SK-N-SH (cell line): ENCODE data around the gene CLDN15. TPM values are rescaled to one million over a fixed set of nuclear protein-coding genes. Genes with fewer than 3 reads are reported as not detected.

ENCODE experiments used
- CTCF ChIA-PET: fragments of 300-600, 350-600 bp; formaldehyde crosslinking; extraction: SDS; loops from one replicate; lab custom pipeline; 2021; lab: Yijun Ruan, JAX
- POLR2A ChIA-PET: fragments of 350-600 bp; sonication (Branson Sonifier 250); formaldehyde crosslinking; extraction: SDS; loops from one replicate; lab custom pipeline; 2020; ENCODE audit warnings: antibody characterized with exemption, inconsistent platforms; lab: Yijun Ruan, JAX
- DNase-seq: peaks from one replicate; pipeline ENCODE4 v3.0.0; 2012
- H2AFZ ChIP-seq: fragments of 200-600 bp; sonication (generic); 2 replicates; pipeline ENCODE4 v1.8.1; 2016; ENCODE audit warnings: antibody characterized with exemption, mild to moderate bottlenecking, low read depth
- H3F3A ChIP-seq: fragments of 200-600 bp; sonication (generic); replicated peaks from 2 replicates; pipeline ENCODE3; 2016; ENCODE audit warnings: antibody characterized with exemption, mild to moderate bottlenecking; ENCODE audit not compliant: insufficient read depth
- H3K27ac ChIP-seq, 2 experiments: fragments of 200-500 bp in 1 of 2; fragments of 200-600 bp in 1 of 2; sonication (Bioruptor generic) in 1 of 2; sonication (generic), shearing (Covaris generic) in 1 of 2; 2 replicates each; pipeline versions ENCODE4 v1.5.1 to v1.6.1; 2014 to 2016; ENCODE audit warnings: low read depth in 2 of 2, inconsistent platforms in 1 of 2, low read length in 1 of 2, mild to moderate bottlenecking in 1 of 2, mixed read lengths in 1 of 2
- H3K27me3 ChIP-seq: fragments of 200-600 bp; sonication (generic), shearing (Covaris generic); 2 replicates; pipeline ENCODE4 v1.6.1; 2016; ENCODE audit warnings: mixed run types; ENCODE audit not compliant: insufficient read depth
- H3K36me3 ChIP-seq, 2 experiments: fragments of 200-500 bp in 1 of 2; fragments of 200-600 bp in 1 of 2; sonication (Bioruptor generic) in 1 of 2; sonication (generic) in 1 of 2; replicated peaks in 1 of 2; 2 replicates each; pipeline versions ENCODE3 to v1.5.1; 2014 to 2016; ENCODE audit warnings: low read length in 1 of 2, mild to moderate bottlenecking in 1 of 2; ENCODE audit not compliant: insufficient read depth in 2 of 2, control insufficient read depth in 1 of 2
- H3K4me1 ChIP-seq, 2 experiments: fragments of 200-500 bp in 1 of 2; fragments of 200-600 bp in 1 of 2; sonication (Bioruptor generic) in 1 of 2; sonication (generic), shearing (Covaris generic) in 1 of 2; 2 replicates each; pipeline versions ENCODE4 v1.5.1 to v1.6.1; 2014 to 2016; ENCODE audit warnings: low read depth in 1 of 2, low read length in 1 of 2, mixed run types in 1 of 2; ENCODE audit not compliant: insufficient read depth in 2 of 2, control insufficient read depth in 1 of 2
- H3K4me2 ChIP-seq: fragments of 200-600 bp; sonication (generic), shearing (Covaris generic); 2 replicates; pipeline ENCODE4 v1.6.1; 2017; ENCODE audit warnings: mixed run types
- H3K4me3 ChIP-seq, 2 experiments: fragments of 200-500 bp in 1 of 2; fragments of 200-600 bp in 1 of 2; sonication (Bioruptor generic) in 1 of 2; sonication (generic), shearing (Covaris generic) in 1 of 2; 2 replicates each; pipeline versions ENCODE4 v1.5.1 to v1.8.1; 2014 to 2016; ENCODE audit warnings: low read depth in 2 of 2, inconsistent platforms in 1 of 2, low read length in 1 of 2, mild to moderate bottlenecking in 1 of 2, mixed read lengths in 1 of 2, moderate library complexity in 1 of 2
- H3K79me2 ChIP-seq: fragments of 200-600 bp; sonication (generic); 2 replicates; pipeline ENCODE4 v1.8.1; 2017; ENCODE audit warnings: mild to moderate bottlenecking; ENCODE audit not compliant: insufficient read depth
- H3K9ac ChIP-seq: fragments of 200-600 bp; sonication (generic); 2 replicates; pipeline ENCODE4 v1.6.1; 2017; ENCODE audit warnings: mixed run types
- H3K9me2 ChIP-seq: fragments of 200-600 bp; sonication (generic); 2 replicates; pipeline ENCODE4 v1.6.1; 2017; ENCODE audit warnings: mixed run types
- H3K9me3 ChIP-seq: fragments of 200-600 bp; sonication (generic); 2 replicates; pipeline ENCODE4 v1.6.1; 2017; ENCODE audit warnings: mixed run types, mild to moderate bottlenecking, moderate library complexity
- H4K20me1 ChIP-seq: fragments of 200-600 bp; sonication (generic); 2 replicates; pipeline ENCODE4 v1.6.1; 2017; ENCODE audit warnings: mild to moderate bottlenecking, mixed run types; ENCODE audit not compliant: insufficient read depth
- CHD2 ChIP-seq: fragments of 150-350 bp; IDR thresholded peaks from 2 replicates; pipeline ENCODE4 v1.6.1; 2018; ENCODE audit warnings: low read length; ENCODE audit not compliant: partially characterized antibody
- ELF1 ChIP-seq: IDR thresholded peaks from 2 replicates; pipeline ENCODE4 v1.4.0; 2012
- EP300 ChIP-seq, 2 experiments: IDR thresholded peaks; 2 replicates each; pipeline versions ENCODE4 v1.4.0 to v1.6.1; 2012; ENCODE audit warnings: borderline replicate concordance in 1 of 2, low read depth in 1 of 2, low read length in 1 of 2
- FOXM1 ChIP-seq: IDR thresholded peaks from 2 replicates; pipeline ENCODE4 v1.4.0; 2012; ENCODE audit warnings: low read depth, mild to moderate bottlenecking
- GABPA ChIP-seq: IDR thresholded peaks from 2 replicates; pipeline ENCODE4 v1.4.0; 2012; ENCODE audit warnings: low read depth, mild to moderate bottlenecking
- GATA2 ChIP-seq: sonication (generic); formaldehyde crosslinking; IDR thresholded peaks from 2 replicates; pipeline ENCODE4 v1.5.0; 2020; ENCODE audit warnings: mild to moderate bottlenecking, missing genetic modification reagents
- MEF2A ChIP-seq: IDR thresholded peaks from 2 replicates; pipeline ENCODE4 v1.4.0; 2012; ENCODE audit warnings: low read depth, borderline replicate concordance
- MXI1 ChIP-seq: IDR thresholded peaks from 2 replicates; pipeline ENCODE4 v1.6.1; 2012; ENCODE audit warnings: mild to moderate bottlenecking, low read depth, low read length, improper control_type of control experiment
- POLR2AphosphoS5 ChIP-seq: IDR thresholded peaks from 2 replicates; pipeline ENCODE4 v1.6.1; 2012; ENCODE audit warnings: low read depth, low read length
- RAD21 ChIP-seq: IDR thresholded peaks from 2 replicates; pipeline ENCODE4 v1.6.1; 2012; ENCODE audit warnings: mild to moderate bottlenecking, low read length
- RCOR1 ChIP-seq: fragments of 150-350 bp; IDR thresholded peaks from 2 replicates; pipeline ENCODE4 v1.6.1; 2017; ENCODE audit warnings: antibody characterized with exemption, low read length
- SIN3A ChIP-seq: IDR thresholded peaks from 2 replicates; pipeline ENCODE4 v1.6.1; 2012; ENCODE audit warnings: low read depth, mild to moderate bottlenecking, low read length, moderate library complexity, borderline replicate concordance
- SMC3 ChIP-seq: IDR thresholded peaks from 2 replicates; pipeline ENCODE4 v1.6.1; 2012; ENCODE audit warnings: low read depth, low read length, improper control_type of control experiment
- TCF12 ChIP-seq: IDR thresholded peaks from 2 replicates; pipeline ENCODE4 v1.4.0; 2012
- YY1 ChIP-seq: IDR thresholded peaks from 2 replicates; pipeline ENCODE4 v1.4.0; 2012; ENCODE audit warnings: low read depth, mild to moderate bottlenecking
- WGBS: methylation state at CpG from one replicate; pipeline ENCODE4 v1.1.6; 2017; ENCODE audit warnings: low lambda C conversion rate; 5-methylcytosine and 5-hydroxymethylcytosine counted together
- polyA plus RNA-seq, 3 experiments: library from polyadenylated mRNA; depleted of rRNA; stranded (reverse); fragments of >200 nt; gene quantifications; 2 replicates each; pipeline ENCODE4 v1.2.3, GENCODE V29; 2012
- TF ChIP-seq, protein P1 (sequence below): IDR thresholded peaks from 2 replicates; pipeline ENCODE4 v1.4.0; 2012; ENCODE audit warnings: low read depth, borderline replicate concordance
- TF ChIP-seq, protein P2 (sequence below): fragments of 150-350 bp; IDR thresholded peaks from 2 replicates; pipeline ENCODE4 v1.6.1; 2016; ENCODE audit warnings: mild to moderate bottlenecking, low read depth, low read length
- TF ChIP-seq, protein P3 (sequence below): IDR thresholded peaks from 2 replicates; pipeline ENCODE4 v1.4.0; 2012; ENCODE audit warnings: low read depth, borderline replicate concordance
- TF ChIP-seq, protein P4 (sequence below): fragments of 150-350 bp; IDR thresholded peaks from 2 replicates; pipeline ENCODE4 v1.6.1; 2017; ENCODE audit warnings: antibody characterized with exemption, low read length, low read depth, borderline replicate concordance
- TF ChIP-seq, protein P5 (sequence below): IDR thresholded peaks from 2 replicates; pipeline ENCODE4 v1.4.0; 2012; ENCODE audit warnings: low read depth

The CLDN15 gene
- polyA plus RNA-seq, 1 of the 3 experiments (the other 2 are of a cell fraction): 24.0 TPM

DNA sequence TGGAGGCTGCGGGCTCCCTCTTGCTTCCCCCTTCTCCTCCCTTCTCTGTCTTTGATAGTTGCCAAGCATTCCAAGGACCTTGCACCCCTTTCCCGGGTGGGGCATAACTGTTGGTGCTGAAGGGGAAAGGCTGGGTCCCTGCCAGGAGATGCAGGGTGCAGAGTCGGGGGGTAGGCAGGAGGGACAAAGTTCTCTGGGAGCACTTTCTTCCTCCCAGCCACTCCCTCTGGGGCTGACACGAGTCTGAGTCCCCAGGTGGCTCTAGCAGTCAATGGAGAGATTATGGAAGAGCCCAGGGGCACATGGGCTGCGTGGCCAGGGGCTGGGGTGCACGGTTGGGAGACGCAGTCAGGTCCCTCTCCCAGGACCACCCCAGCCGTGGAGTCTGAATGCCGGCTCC is 2.1 kb downstream of the CLDN15 start:
- H3F3A ChIP-seq: peaks cover 3% of the 10 kb centered on the region
- TF ChIP-seq POLR2AphosphoS5: no peak; the same call in 1 of the 2 replicates
- no peak for TF ChIP-seq SMC3
- TF ChIP-seq EP300 (IDR thresholded peaks at IDR 0.05; ENCODE audit: borderline replicate concordance in 1 of 2, low read depth in 1 of 2, low read length in 1 of 2): no peak
- no peak for TF ChIP-seq MEF2A
- no peak for TF ChIP-seq ELF1
- TF ChIP-seq, protein P1, sequence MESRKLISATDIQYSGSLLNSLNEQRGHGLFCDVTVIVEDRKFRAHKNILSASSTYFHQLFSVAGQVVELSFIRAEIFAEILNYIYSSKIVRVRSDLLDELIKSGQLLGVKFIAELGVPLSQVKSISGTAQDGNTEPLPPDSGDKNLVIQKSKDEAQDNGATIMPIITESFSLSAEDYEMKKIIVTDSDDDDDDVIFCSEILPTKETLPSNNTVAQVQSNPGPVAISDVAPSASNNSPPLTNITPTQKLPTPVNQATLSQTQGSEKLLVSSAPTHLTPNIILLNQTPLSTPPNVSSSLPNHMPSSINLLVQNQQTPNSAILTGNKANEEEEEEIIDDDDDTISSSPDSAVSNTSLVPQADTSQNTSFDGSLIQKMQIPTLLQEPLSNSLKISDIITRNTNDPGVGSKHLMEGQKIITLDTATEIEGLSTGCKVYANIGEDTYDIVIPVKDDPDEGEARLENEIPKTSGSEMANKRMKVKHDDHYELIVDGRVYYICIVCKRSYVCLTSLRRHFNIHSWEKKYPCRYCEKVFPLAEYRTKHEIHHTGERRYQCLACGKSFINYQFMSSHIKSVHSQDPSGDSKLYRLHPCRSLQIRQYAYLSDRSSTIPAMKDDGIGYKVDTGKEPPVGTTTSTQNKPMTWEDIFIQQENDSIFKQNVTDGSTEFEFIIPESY: no peak
- TF ChIP-seq RCOR1: no peak
- no peak for TF ChIP-seq MXI1
- TF ChIP-seq YY1: no peak
- TF ChIP-seq CHD2: no peak
- no peak for TF ChIP-seq RAD21
- TF ChIP-seq, protein P2, sequence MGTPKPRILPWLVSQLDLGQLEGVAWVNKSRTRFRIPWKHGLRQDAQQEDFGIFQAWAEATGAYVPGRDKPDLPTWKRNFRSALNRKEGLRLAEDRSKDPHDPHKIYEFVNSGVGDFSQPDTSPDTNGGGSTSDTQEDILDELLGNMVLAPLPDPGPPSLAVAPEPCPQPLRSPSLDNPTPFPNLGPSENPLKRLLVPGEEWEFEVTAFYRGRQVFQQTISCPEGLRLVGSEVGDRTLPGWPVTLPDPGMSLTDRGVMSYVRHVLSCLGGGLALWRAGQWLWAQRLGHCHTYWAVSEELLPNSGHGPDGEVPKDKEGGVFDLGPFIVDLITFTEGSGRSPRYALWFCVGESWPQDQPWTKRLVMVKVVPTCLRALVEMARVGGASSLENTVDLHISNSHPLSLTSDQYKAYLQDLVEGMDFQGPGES: no peak
- no peak for TF ChIP-seq TCF12
- TF ChIP-seq GABPA: no peak
- no peak for TF ChIP-seq GATA2
- no peak for TF ChIP-seq FOXM1
- TF ChIP-seq, protein P3, sequence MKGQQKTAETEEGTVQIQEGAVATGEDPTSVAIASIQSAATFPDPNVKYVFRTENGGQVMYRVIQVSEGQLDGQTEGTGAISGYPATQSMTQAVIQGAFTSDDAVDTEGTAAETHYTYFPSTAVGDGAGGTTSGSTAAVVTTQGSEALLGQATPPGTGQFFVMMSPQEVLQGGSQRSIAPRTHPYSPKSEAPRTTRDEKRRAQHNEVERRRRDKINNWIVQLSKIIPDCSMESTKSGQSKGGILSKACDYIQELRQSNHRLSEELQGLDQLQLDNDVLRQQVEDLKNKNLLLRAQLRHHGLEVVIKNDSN: no peak
- TF ChIP-seq, protein P4, sequence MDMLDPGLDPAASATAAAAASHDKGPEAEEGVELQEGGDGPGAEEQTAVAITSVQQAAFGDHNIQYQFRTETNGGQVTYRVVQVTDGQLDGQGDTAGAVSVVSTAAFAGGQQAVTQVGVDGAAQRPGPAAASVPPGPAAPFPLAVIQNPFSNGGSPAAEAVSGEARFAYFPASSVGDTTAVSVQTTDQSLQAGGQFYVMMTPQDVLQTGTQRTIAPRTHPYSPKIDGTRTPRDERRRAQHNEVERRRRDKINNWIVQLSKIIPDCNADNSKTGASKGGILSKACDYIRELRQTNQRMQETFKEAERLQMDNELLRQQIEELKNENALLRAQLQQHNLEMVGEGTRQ: no peak
- no peak for TF ChIP-seq SIN3A
- TF ChIP-seq, protein P5, sequence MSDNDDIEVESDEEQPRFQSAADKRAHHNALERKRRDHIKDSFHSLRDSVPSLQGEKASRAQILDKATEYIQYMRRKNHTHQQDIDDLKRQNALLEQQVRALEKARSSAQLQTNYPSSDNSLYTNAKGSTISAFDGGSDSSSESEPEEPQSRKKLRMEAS: no peak
- no peak overlapping the region for H3K9ac ChIP-seq
- no peaks in the 10 kb centered on the region for H3K9me2 ChIP-seq
- no peak overlapping the region for H3K27ac ChIP-seq
- H3K4me2 ChIP-seq: no peak overlapping the region
- no peaks in the 10 kb centered on the region for H4K20me1 ChIP-seq
- peaks cover 7 to 43% of the 10 kb centered on the region in 2 experiments for H3K36me3 ChIP-seq
- H3K9me3 ChIP-seq: no peaks in the 10 kb centered on the region
- no peak for DNase-seq
- WGBS: 93% methylated on average over 9 of the region's 9 CpGs
- peaks cover 1% of the 10 kb centered on the region; the same call in 1 of the 2 replicates for H3K79me2 ChIP-seq
- no peak overlapping the region for H2AFZ ChIP-seq
- CTCF ChIA-PET: interaction anchor here (0.7 to 4.7 kb wide), 15 partner anchors 8 to 307 kb away, joined by 3 to 30 read pairs (median 4); partner anchors contain the start of genes PLOD3 and ZNHIT1
- H3K27me3 ChIP-seq: no peaks in the 10 kb centered on the region
- POLR2A ChIA-PET: interaction anchor here (0.7 to 3.4 kb wide), 4 partner anchors 9 to 18 kb away, joined by 3 to 15 read pairs (median 4); partner anchors contain the start of gene ZNHIT1
- H3K4me1 ChIP-seq: peaks cover 0 to 5% of the 10 kb centered on the region in 2 experiments; a peak in 1 of 4 replicates
- no peak overlapping the region for H3K4me3 ChIP-seq
